PFSK-1 (cell line): ENCODE data around the gene SPATA9.

Experiments used
- POLR2AphosphoS5 ChIP-seq: IDR thresholded peaks from 2 replicates; pipeline ENCODE4 v1.6.1; 2012; ENCODE audit warnings: low read depth, mild to moderate bottlenecking, control low read depth, low read length, moderate library complexity
- TAF1 ChIP-seq: IDR thresholded peaks from 2 replicates; pipeline ENCODE4 v1.6.1; 2012; ENCODE audit warnings: low read length, control low read depth, borderline replicate concordance; ENCODE audit not compliant: insufficient read depth
- TF ChIP-seq, protein P1 (sequence below), 2 experiments: IDR thresholded peaks; 2 replicates each; pipeline versions ENCODE4 v1.6.1 to v1.8.0; 2011 to 2012; ENCODE audit warnings: low read depth in 2 of 2, low read length in 2 of 2, control low read depth in 1 of 2, inconsistent platforms in 1 of 2, mild to moderate bottlenecking in 1 of 2, moderate library complexity in 1 of 2; ENCODE audit not compliant: insufficient read depth in 1 of 2

DNA sequence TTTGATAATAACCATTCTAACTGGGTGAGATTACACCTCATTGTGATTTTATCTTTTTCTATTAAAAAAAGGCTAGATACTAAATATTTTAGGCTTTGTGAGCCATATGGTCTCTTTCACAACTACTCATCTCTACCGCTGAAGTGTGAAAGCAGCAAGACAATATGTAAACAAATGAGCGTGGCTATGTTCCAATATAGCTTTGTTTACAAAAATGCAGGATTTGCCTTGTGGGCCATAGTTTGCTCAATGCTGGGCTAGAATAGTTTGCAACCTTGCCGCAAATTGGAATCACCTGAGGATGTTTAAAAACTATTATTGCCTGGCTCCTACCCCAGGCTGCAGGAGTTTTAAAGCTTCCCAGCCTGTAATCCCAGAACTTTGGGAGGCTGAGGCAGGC is 73.1 kb downstream of the SPATA9 start:
- TF ChIP-seq POLR2AphosphoS5 = no peak
- no peak for TF ChIP-seq TAF1
- TF ChIP-seq, protein P1, sequence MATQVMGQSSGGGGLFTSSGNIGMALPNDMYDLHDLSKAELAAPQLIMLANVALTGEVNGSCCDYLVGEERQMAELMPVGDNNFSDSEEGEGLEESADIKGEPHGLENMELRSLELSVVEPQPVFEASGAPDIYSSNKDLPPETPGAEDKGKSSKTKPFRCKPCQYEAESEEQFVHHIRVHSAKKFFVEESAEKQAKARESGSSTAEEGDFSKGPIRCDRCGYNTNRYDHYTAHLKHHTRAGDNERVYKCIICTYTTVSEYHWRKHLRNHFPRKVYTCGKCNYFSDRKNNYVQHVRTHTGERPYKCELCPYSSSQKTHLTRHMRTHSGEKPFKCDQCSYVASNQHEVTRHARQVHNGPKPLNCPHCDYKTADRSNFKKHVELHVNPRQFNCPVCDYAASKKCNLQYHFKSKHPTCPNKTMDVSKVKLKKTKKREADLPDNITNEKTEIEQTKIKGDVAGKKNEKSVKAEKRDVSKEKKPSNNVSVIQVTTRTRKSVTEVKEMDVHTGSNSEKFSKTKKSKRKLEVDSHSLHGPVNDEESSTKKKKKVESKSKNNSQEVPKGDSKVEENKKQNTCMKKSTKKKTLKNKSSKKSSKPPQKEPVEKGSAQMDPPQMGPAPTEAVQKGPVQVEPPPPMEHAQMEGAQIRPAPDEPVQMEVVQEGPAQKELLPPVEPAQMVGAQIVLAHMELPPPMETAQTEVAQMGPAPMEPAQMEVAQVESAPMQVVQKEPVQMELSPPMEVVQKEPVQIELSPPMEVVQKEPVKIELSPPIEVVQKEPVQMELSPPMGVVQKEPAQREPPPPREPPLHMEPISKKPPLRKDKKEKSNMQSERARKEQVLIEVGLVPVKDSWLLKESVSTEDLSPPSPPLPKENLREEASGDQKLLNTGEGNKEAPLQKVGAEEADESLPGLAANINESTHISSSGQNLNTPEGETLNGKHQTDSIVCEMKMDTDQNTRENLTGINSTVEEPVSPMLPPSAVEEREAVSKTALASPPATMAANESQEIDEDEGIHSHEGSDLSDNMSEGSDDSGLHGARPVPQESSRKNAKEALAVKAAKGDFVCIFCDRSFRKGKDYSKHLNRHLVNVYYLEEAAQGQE (IDR thresholded peaks at IDR 0.05; ENCODE audit: insufficient read depth in 1 of 2, low read depth in 2 of 2, low read length in 2 of 2) = no peak
